ENCODE data around the gene PDCD2. TPM values are rescaled to one million over a fixed set of nuclear protein-coding genes. Genes with fewer than 3 reads are reported as not detected.

Gene PDCD2
- total RNA-seq, 3 donors from 2014 or later (not counting 1 experiment from before 2014, with no cell fraction given), result 40.4 to 58.4 (median 42.2) TPM

- H3K36me3 Mint-ChIP-seq, result peaks cover 29% of the 10 kb centered on the region
- no peaks in the 10 kb centered on the region for H3K27me3 ChIP-seq (ENCODE audit: control insufficient read depth, insufficient read depth, low read length)
- intact Hi-C loops (cut with micrococcal nuclease), result no loop called here
- DNase-seq (no peak), ATAC-seq (no peak)
- no peak overlapping the region for H3K27ac ChIP-seq (ENCODE audit: low read length)
- H3K4me1 Mint-ChIP-seq, result peaks cover 23% of the 10 kb centered on the region in 2 donors
- no peak overlapping the region for H3K27ac Mint-ChIP-seq
- H3K9me3 ChIP-seq (ENCODE audit: control insufficient read depth, insufficient read depth, low read length), result no peaks in the 10 kb centered on the region
- H3K4me1 ChIP-seq (ENCODE audit: control insufficient read depth, insufficient read depth, low read length), result no peaks in the 10 kb centered on the region
- H3K4me3 Mint-ChIP-seq, result no peak overlapping the region
- TF ChIP-seq CTCF (IDR thresholded peaks at IDR 0.05), result no peak
- no peak overlapping the region for H3K4me3 ChIP-seq (ENCODE audit: low read length)
- no peaks in the 10 kb centered on the region for H3K9me3 Mint-ChIP-seq
- peaks cover 89% of the 10 kb centered on the region for H3K36me3 ChIP-seq (ENCODE audit: control insufficient read depth, insufficient read depth, low read length)
- WGBS (ENCODE audit: insufficient coverage), result 96% methylated on average over 10 of the region's 10 CpGs
- H3K27me3 Mint-ChIP-seq (ENCODE audit: low read depth in 2 of 2), result no peaks in the 10 kb centered on the region
Observed at GRCh38 chr6:170542031-170542719, 42.3 kb downstream of the PDCD2 start.

GRCh38 chr6:170537329-170537728, 47.1 kb downstream of the PDCD2 start:
- Mint-ChIP-seq H3K36me3 (peaks cover 42% of the 10 kb centered on the region), H3K27me3 (ENCODE audit: low read depth in 2 of 2) (no peaks in the 10 kb centered on the region), H3K4me1 (peaks cover 21 to 25% of the 10 kb centered on the region in 2 donors), H3K27ac (peak overlapping the region in 1 of 2 donors; percentile 69), H3K4me3 (no peak overlapping the region), H3K9me3 (no peaks in the 10 kb centered on the region)
- H3K4me1 ChIP-seq (ENCODE audit: control insufficient read depth, insufficient read depth, low read length), result no peaks in the 10 kb centered on the region
- WGBS (ENCODE audit: insufficient coverage), result 95% methylated on average over 4 of the region's 4 CpGs
- no peaks in the 10 kb centered on the region for H3K27me3 ChIP-seq (ENCODE audit: control insufficient read depth, insufficient read depth, low read length)
- ATAC-seq (no peak), DNase-seq (no peak)
- no peak overlapping the region for H3K27ac ChIP-seq (ENCODE audit: low read length)
- TF ChIP-seq CTCF (IDR thresholded peaks at IDR 0.05), result no peak
- intact Hi-C loops (cut with micrococcal nuclease), result no loop called here
- peaks cover 88% of the 10 kb centered on the region for H3K36me3 ChIP-seq (ENCODE audit: control insufficient read depth, insufficient read depth, low read length)
- no peaks in the 10 kb centered on the region for H3K9me3 ChIP-seq (ENCODE audit: control insufficient read depth, insufficient read depth, low read length)
- no peak overlapping the region for H3K4me3 ChIP-seq (ENCODE audit: low read length)

GRCh38 chr6:170536671-170537070, 47.8 kb downstream of the PDCD2 start:
- no peak overlapping the region for H3K27ac ChIP-seq (ENCODE audit: low read length)
- no peaks in the 10 kb centered on the region for H3K9me3 Mint-ChIP-seq
- H3K27me3 Mint-ChIP-seq (ENCODE audit: low read depth in 2 of 2), result no peaks in the 10 kb centered on the region
- intact Hi-C loops (cut with micrococcal nuclease), result no loop called here
- no peak for TF ChIP-seq CTCF (IDR thresholded peaks at IDR 0.05)
- DNase-seq, result no peak
- H3K9me3 ChIP-seq (ENCODE audit: control insufficient read depth, insufficient read depth, low read length), result no peaks in the 10 kb centered on the region
- H3K4me1 Mint-ChIP-seq, result peaks cover 21 to 25% of the 10 kb centered on the region in 2 donors
- ATAC-seq, result no peak
- 98% methylated on average over 5 of the region's 5 CpGs for WGBS (ENCODE audit: insufficient coverage)
- H3K36me3 Mint-ChIP-seq, result peaks cover 42% of the 10 kb centered on the region
- H3K4me3 ChIP-seq (ENCODE audit: low read length), result no peak overlapping the region
- H3K36me3 ChIP-seq (ENCODE audit: control insufficient read depth, insufficient read depth, low read length), result peaks cover 87% of the 10 kb centered on the region
- no peaks in the 10 kb centered on the region for H3K27me3 ChIP-seq (ENCODE audit: control insufficient read depth, insufficient read depth, low read length)
- H3K4me3 Mint-ChIP-seq, result no peak overlapping the region
- no peaks in the 10 kb centered on the region for H3K4me1 ChIP-seq (ENCODE audit: control insufficient read depth, insufficient read depth, low read length)
- no peak overlapping the region for H3K27ac Mint-ChIP-seq

- H3K4me3 Mint-ChIP-seq, result no peak overlapping the region
- no peaks in the 10 kb centered on the region for H3K27me3 ChIP-seq (ENCODE audit: control insufficient read depth, insufficient read depth, low read length)
- H3K9me3 ChIP-seq (ENCODE audit: control insufficient read depth, insufficient read depth, low read length), result no peaks in the 10 kb centered on the region
Observed at GRCh38 chr6:170535004-170535403, 49.4 kb downstream of the PDCD2 start.

More at GRCh38 chr6:170535004-170535403, 49.4 kb downstream of the PDCD2 start:
- Mint-ChIP-seq H3K4me1 (peaks cover 8 to 13% of the 10 kb centered on the region in 2 donors), H3K27me3 (ENCODE audit: low read depth in 2 of 2) (no peaks in the 10 kb centered on the region), H3K27ac (no peak overlapping the region), H3K36me3 (peaks cover 29% of the 10 kb centered on the region), H3K9me3 (no peaks in the 10 kb centered on the region)
- DNase-seq (no peak), ATAC-seq (no peak)
- H3K4me1 ChIP-seq (ENCODE audit: control insufficient read depth, insufficient read depth, low read length), result no peaks in the 10 kb centered on the region
- intact Hi-C loops (cut with micrococcal nuclease), result no loop called here
- H3K36me3 ChIP-seq (ENCODE audit: control insufficient read depth, insufficient read depth, low read length), result peaks cover 72% of the 10 kb centered on the region
- no peak overlapping the region for H3K4me3 ChIP-seq (ENCODE audit: low read length)
- TF ChIP-seq CTCF (IDR thresholded peaks at IDR 0.05), result no peak
- no peak overlapping the region for H3K27ac ChIP-seq (ENCODE audit: low read length)
- WGBS (ENCODE audit: insufficient coverage), result 94% methylated on average over 5 of the region's 5 CpGs

Data from natural killer cell (primary cell).